Measurements from ENCODE around the gene ZNF273.
"Not testable (repeated sequence)": the region's sequence is repeated elsewhere in the genome, so short reads cannot be mapped to it uniquely, and the experiment has no call there.

The ZNF273 gene

DNA sequence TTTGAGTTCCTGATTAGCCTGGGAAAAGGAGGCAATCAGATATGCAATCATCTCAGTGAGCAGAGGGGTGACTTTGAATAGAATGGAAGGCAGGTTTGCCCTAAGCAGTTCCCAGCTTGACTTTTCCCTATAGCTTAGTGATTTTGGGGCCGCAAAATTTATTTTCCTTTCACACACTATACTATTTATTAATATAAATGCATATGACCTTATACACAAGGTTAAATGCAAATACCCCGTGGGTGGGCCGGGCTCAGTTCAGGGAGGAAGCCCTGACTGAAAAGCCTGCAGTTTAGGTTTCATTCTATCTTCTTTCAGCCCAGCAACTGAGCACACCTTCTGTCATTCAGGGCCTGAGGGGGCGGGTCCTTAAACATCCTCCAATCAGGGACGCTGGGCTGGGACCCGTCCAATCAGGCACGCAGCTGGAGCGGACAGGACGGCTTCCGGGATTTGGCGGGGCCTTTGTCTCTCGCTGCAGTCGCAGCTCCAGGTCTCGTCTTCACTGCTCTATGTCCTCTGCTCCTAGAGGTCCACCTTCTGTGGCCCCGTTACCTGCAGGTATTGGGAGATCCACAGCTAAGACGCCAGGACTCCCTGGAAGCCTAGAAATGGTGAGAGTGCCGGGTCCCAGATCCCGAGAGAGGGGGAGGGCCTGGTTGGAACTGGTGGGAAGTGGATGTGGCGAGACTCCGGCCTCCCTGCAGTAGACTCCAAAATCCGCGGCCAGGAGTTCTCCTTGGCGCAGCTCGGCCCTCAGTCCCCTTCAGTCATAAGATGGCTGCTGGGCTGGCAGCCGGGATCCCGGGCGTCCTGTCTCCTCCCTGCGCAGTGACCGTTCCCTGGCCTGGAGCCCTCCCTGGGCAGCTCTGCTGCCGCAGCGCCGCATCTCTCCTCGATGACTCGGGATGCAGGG, at the start of gene ZNF273:
ZNF273 (plus strand) TSS at position 468 of the 916 bp plus-strand sequence; CDS start at position 513, 45 bp downstream.
- DNase-seq = peak; percentile 68 to 89

- DNase-seq = no peak
Observed at GRCh38 chr7:64853679-64854078, 49.4 kb upstream of the ZNF273 start.

DNA sequence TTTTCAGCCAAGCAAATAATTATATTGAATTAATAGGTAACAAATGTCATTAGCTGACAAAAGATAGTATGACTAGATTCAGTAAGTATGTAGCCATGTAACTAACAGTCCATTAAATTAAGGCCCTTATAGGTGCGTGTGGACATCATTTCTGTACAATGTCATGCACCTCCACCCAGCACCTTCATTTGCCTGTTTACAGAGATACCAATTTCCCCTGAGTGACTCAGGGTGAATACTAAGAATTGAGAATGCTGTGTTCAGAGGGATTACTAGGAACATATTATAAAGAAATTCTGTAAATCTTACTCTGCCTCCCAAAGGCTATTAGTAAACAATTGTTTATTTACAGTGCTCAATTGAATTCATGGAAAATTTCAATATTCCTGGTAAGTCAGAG, 48.1 kb upstream of the ZNF273 start:
- DNase-seq = no peak

- no peak for DNase-seq
Observed at GRCh38 chr7:64863021-64863420, 40.1 kb upstream of the ZNF273 start.

DNA sequence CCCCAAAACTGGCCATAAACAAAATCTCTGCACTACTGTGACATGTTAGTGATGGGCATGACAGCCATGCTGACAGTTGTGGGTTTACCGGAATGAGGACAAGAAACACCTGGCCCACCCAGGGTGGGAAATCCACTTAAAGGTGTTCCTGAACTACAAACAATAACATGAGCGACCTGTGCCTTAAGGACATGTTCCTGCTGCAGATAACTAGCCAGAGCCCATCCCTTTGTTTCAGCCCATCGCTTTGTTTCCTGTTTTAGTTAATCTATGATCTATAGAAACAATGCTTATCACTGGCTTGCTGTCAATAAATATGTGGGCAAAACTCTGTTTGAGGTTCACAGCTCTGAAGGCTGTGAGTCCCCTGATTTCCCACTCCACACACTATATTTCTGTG, 39.5 kb upstream of the ZNF273 start:
- not testable (repeated sequence) for DNase-seq

DNA sequence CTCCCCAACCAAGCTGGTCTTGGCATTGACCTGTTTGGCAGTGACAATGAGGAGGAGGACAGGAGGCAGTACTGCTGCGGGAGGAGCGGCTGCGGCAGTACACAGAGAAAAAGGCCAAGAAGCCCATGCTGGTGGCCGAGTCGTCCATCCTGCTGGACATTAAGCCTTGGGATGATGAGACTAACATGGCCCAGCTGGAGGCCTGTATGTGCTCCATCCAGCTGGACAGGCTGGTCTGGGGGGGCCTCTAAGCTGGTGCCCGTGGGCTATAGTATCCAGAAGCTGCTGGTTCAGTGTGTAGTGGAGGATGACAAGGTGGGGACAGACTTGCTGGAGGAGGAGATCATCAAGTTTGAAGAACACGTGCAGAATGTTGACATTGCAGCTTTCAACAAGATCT, 39.1 kb upstream of the ZNF273 start:
- DNase-seq = no peak

DNA sequence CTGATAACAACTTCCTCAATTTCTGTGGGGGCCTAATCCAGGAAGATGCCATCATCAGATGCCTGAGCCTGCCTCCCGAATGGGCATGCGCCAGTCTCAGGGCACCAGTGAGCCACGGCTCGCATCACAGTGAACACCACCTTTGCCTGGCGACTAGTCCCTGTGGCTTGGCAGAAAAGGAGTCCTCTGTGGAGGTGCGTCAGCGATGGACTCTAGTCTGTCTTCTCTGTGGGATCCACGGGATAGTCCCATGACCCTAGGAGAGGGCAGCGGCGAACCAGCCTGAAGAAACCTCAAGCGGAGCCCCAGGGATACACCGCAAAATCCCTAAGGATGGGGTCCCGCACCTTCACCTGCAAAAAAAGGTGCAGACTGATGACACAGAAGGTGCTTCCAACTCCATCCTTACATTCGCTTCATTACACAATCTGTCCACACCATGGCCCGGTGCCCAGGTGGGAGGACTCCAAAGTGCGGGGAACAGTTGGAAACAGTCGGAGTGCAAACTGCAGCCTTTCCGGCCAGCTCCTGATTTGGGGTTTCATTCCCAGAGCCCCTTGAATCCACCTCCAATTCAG, 35.1 kb upstream of the ZNF273 start:
- no peak for DNase-seq

- DNase-seq = no peak
Observed at GRCh38 chr7:64868499-64868898, 34.6 kb upstream of the ZNF273 start.

GRCh38 chr7:64869121-64869725, 33.9 kb upstream of the ZNF273 start:
- no peak for DNase-seq

DNA sequence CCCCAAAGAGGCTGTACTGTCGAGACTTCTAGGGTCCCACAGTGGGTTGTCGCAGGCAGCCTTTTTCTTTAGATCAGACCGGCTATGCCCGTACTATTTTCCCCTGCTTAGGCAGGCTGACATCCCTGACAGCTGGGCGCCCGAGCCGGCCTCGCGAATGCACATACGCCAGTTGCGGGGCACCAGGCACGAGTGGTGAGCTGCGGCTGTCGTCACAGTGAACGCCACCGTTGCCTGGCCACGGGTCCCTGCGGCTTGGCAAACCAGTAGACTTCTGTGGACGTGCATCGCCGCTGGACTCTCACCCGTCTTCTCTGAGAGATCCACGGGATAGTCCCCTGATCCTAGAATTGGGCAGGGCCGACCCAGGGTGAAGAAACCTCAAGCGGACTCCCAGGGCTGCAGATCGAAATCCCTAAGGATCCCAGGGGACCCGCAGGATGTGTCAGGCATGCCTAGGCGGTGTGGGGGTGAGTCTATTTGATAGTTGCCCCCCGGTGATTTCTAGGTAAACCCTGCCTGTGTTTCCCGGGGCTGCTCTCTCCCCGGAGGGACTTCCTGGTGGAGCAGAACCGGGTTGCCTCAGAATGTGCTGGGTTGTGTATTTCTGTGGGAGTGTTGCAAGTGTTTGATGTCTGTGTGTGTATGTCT, 33.0 kb upstream of the ZNF273 start:
- no peak for DNase-seq

DNA sequence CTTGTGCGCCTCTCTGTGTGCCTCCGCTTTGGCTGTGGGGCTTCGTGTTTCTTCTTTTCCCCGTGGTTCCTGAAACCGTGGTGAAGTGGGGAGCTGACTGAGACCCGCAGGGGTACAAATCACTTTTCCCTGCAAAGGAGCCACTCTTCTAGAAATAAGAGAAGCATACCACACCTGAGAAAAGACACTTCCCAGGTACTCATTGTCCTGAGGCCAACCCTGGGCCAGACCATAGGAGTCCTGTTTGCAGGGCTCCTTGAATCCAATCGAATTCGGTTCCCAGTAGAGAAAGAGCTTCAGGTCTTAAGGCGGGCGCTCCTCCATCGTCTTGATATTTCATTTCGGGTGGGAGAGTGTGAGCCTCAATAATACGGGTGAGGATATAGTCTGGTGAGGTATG, 32.4 kb upstream of the ZNF273 start:
- no peak for DNase-seq

GRCh38 chr7:64871761-64872160, 31.3 kb upstream of the ZNF273 start:
- DNase-seq = no peak

- DNase-seq = no peak
Observed at GRCh38 chr7:64872351-64873154, 30.5 kb upstream of the ZNF273 start.

- no peak for DNase-seq
Observed at GRCh38 chr7:64873155-64873500, 29.9 kb upstream of the ZNF273 start.

- no peak for DNase-seq
Observed at GRCh38 chr7:64873517-64873916, 29.6 kb upstream of the ZNF273 start.

DNA sequence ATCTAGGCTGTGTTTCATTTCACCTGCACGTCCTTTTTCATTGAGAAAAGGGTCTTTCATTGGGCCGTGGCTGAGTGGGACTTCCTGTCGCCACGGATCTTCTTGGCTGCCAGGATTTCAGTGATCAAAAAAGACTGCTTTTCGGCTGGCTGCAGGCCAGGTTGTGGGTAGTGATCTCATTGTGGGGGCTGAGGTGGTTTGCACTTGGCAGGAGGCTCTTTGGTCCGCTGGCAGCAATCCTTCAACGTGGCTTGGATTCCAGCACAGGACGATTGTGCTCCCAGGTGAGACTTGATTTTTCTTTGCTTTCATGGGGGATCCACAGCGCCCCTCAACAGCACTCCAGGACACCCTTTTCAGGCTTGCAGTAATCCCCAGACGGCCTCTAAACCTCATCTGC, 29.0 kb upstream of the ZNF273 start:
- DNase-seq = no peak

DNA sequence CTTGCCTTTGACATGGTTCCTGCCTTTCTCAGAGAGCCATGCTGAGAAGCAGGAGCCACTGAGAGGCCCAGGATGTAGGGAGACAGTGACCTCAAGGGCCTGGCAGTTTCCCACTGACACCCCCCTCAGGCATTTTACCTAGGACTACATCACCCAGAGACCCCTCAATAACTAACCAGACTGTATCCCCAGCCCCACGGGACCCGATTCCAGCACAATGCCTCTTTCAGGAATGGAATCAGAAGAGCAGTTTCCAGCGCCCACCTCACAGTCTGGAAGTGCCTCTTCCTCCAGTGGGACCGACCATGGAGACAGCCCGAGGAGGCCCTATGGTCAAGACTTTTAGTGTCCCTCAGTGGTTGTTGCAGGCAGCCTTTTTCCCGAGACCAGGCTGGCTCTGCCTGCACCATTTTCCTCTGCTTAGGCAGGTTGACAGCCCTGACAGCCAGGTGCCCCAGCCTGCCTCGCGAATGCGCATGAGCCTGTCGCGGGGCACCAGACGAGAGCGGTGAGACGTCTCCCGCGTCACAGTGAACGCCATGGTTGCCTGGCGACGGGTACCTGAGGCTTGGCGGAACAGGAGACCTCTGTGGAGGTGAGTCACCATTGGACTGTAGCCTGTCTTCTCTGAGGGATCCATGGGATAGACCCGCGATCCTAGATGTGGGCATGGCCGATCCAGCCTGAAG, 28.4 kb upstream of the ZNF273 start:
- no peak for DNase-seq

- DNase-seq = no peak
Observed at GRCh38 chr7:64875258-64875657, 27.8 kb upstream of the ZNF273 start.

DNA sequence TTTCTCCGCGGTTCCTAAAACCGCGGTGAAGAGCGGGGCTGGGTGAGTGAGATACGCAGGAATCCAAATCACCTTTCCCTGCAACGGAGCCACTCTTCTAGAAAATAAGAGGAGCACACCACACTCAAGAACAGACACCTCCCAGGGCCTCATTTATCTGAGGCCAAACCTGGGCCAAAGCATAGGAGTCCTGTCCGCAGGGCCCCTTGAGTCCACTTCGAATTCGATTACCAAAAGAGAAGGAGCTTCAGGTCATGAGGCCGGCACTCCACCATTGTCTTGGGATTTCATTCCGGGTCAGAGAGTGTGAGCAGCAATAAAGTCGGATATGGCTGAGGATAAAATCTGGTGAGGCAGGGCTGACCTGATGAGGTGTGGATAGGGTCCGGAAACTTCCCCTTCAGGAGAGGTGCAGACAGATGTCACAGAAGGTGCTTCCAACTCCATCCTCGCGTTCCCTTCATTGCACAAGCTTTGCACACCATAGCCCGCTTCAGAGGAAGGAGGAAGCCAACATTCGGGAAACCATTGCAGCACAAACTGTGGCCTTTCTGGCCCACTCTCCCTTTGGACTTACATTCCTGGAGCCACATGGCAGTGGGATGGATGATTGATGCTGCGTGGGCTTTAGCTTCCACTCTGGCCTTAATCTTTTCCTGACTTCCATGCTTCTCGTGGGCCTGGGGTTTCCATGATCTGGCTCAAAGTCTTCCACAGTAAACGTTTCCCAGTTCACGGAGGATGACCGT, 27.2 kb upstream of the ZNF273 start:
- no peak for DNase-seq

- peak in 1 of 2 experiments; percentile 48 for DNase-seq
Observed at GRCh38 chr7:64876792-64877713, 26.0 kb upstream of the ZNF273 start.
